PC-9 (cell line): ENCODE measurements around the gene CDK17.

Source experiments
- CTCF ChIP-seq: fragments of 200-600 bp; sonication (generic); conservative IDR thresholded peaks from 2 replicates; pipeline ENCODE4 v1.6.1; 2017; ENCODE audit warnings: mixed run types, antibody characterized with exemption, mild to moderate bottlenecking, moderate library complexity
- EZH2 ChIP-seq: fragments of 200-600 bp; sonication (generic); IDR thresholded peaks from 2 replicates; pipeline ENCODE4 v1.8.0; 2017; ENCODE audit warnings: antibody characterized with exemption, low read depth

DNA sequence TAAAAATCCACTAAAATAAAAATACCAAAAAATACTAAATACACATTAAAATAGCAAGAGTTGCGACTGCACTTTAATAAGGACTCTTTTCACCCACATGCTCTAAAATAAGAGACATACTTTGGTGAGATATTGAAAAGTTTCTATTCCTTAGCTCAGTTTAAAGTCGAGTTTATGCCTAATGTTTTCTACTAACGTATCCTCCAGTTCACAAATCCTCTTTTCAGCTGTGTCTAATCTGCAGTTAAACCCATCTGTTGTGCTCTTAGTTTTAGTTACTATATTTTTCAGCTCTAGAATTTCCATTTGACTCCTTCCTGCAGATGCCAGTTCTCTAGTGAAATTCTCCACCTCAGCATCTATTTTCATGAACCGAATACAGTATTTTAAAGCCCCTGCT, 63.8 kb downstream of the CDK17 start:
- TF ChIP-seq CTCF (no peak), EZH2 (no peak)
